ENCODE measurements around the gene HIPK4.

DNA sequence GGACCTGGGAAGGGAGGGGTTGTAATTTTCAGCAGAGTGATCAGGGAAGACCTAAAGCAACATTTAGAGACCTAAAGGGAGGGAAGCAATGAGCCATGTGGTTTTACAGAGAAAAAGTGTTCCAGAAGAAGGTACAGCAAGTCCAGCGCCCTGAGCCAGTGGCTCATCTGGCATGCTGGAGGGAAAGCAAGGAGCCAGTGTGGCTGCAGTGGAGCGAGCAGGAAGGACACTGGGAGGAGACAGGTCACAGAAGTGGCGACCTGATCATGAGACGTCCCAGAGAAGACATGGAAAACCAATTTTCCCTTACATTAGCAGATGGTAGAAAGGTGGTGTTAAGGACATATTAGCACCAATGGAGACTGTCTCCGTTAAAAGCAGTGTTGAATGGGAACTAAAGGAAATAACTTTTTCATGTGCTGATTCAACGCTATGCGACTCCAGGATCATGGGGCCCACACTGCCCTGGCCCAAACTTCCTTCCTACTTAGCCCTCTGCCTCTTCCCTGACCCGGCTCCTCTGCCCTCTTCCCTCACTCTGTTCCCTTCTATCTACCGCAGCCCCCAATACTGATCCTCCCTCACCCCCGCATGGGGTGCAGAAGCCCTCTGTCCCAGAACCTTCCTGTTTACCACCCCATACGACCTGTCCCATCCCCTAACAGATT lies 47.2 kb downstream of the HIPK4 start:
- no peak for TF ChIP-seq CTCF (IDR thresholded peaks at IDR 0.05)
- TF ChIP-seq POLR2A (IDR thresholded peaks at IDR 0.05): no peak

Measured in vagina (tissue), 2 donors.